GM18508 (cell line): ENCODE measurements around the gene PTPN21.
"Not testable (repeated sequence)": the region's sequence is repeated elsewhere in the genome, so short reads cannot be mapped to it uniquely, and the experiment has no call there.

Experiments used
- ATAC-seq: cut with Tn5 transposase; IDR thresholded peaks from one replicate; pipeline ENCODE4 v1.9.1; 2021; ENCODE audit warnings: moderate number of reproducible peaks; ENCODE audit not compliant: insufficient read depth, unreplicated experiment

PTPN21 gene

DNA sequence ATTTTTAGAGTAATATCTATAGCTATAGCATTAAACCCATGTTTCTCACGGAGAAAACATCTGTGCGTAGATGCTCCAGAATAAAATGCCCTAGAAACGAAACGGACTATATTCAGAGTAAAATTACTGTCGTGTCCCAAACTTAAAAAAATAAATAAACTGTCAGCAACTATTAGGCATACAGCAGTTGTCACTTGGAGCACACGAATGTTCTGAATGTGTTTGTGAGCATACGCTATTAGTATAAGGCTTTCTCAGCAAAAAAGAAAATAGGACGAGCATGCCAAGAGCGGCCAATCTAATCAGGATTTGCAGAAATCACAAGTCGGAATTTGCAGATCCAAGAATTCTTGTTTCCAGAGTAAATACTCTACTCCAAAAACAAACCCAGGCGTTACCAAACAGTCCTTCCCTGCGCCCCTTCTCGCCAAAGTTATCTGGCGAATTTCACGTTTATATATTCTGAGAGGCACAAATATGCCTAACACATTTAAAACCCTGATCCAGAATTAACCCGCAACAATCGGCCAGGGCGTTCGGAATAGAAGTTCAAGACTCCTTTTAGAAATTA is 836 bp downstream of the PTPN21 start:
- ATAC-seq = no peak

DNA sequence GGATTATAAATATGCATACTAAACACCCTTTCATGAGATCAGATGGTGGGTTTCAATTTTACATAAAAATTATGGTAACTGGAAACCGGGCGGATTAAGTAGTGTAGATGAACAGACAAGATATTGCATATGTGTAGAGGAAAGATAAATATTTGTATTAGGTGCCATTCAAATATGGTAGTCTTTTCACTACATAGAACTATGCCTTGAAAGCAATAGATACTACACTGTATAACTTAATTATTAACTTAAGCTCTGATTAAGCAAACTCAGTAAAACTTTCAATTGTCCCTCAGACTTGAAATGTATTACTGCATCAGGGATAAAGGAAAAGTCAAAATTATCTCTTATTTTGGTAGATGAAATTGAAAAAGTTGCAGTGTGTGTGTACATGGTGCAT is 1.9 kb downstream of the PTPN21 start:
- no peak for ATAC-seq

DNA sequence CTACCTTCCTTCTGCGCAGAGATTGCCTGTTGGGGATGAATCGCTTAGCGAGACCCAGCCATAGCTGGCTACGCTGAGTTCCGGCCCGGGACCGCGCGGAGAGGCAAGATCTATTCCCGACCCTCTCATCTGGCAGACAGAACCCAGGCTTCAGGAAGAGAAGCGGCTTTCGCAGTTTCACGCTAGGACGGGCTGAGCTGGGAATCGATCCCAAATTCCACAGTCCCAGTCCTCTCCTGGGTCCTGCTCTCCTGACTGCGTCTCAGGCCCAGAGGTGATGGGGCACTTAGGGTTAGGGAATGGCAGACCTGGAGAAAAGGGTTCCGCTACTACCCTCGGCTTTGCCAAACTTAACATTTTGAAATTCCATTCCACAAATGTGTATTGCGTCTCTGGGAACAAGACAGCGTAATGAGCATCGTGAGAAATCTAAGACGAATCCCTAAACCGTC is 2.8 kb downstream of the PTPN21 start:
- no peak for ATAC-seq

DNA sequence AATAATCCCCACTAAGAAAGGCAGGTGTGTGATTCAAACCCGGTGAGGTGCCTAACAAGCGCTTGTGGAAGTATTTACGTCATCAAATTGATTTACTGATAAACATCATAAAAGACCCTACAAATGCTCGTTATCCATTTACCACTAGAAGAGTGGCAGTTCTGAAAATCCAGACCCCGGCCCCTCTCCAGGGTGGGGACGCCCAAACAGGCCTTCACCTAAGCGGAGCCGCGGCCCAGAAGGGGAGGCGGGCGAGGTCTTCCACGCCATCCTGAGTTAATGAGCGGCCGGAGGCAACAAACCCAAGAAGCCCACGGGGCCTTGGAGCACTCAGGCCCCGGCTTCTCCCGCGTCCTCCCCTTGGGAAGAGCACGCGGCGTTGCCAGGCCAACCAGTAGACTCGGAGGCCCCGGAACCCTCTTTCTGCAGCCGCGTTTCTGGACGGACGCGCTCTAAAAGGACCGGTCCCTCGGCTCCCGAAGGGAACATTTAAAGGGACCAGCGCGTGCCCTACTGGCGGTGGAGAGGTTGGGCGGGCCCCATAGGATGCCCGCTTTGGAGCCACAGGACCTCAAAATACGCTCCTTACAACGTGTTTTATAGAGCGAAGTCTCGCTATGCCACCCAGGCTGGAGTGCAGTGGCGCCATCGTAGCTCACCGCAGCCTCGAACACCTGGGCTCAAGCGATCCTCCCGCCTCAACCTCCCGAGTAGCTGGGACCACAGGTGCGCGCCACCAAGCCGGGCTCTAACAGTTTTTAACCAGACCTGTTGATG is 3.5 kb downstream of the PTPN21 start:
- peak; percentile 48 for ATAC-seq

DNA sequence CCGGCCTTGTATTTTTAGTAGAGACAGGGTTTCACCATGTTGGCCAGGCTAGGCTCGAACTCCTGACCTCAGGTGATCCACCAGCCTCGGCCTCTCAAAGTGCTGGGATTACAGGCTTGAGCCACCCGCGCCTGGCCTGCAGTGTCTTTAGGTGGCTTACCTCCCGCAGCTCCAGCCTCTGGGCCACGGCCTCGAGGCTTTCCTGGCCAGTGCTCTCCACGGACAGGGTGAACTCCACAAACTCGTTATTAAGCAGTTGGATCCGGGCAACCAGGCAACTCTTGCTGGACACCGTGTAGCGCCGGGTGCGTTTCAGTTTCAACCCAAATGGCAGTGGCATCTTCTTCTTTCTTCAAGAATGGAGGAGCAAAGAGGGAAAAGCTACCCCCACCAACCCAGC is 4.7 kb downstream of the PTPN21 start:
- ATAC-seq = no peak

DNA sequence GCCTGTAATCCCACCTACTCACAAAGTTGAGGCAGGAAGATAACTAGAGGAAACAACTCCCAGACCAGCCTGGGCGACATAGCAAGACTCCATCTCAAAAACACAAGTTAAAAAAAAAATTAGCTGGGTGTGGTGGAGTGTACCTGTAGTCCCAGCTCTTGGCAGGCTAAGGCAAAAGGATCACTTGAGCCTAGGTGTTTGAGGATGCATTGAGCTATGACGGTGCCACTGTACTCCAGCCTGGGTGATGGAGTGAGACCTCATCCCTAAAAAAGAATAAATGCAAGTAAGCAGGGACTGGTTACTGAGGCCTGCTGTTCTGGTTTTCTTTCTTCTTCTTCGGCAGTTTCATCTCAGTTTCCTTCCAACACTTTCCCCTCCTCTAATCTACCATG is 7.4 kb downstream of the PTPN21 start:
- ATAC-seq = no peak

DNA sequence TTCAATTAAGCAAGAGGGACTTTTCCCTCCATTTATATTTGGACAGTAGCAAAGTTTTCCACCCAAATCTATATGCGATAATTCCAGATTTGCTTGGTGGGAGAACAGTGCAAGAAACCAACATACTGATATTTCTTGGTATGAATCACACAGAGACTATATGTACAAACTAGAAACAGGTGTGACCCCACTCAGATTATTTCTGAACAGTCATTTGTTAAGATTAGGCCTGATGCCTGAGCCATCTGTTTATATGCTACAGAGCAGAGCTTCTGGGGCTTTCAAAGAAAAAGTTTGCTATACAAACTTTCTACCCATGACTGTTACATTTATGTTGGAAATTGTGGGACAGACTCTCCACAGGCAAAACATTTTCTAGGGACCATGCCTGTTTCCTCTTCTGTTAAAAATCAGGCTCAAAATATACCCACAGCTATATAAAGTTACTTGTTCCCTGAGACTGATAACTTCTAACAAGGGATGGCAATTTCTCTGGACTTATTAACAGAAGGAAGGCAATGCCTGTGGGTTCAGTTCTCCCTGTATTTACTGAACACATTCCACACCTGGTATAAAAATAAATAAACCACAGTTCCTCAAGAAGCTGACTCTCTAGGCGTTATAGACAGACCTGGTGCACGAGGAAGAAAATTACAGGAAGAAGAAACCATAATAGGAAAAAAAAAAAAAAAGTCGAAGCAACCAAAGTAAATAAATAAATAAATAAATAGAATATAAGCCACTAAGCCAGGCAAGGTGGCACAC is 8.0 kb downstream of the PTPN21 start:
- no peak for ATAC-seq

DNA sequence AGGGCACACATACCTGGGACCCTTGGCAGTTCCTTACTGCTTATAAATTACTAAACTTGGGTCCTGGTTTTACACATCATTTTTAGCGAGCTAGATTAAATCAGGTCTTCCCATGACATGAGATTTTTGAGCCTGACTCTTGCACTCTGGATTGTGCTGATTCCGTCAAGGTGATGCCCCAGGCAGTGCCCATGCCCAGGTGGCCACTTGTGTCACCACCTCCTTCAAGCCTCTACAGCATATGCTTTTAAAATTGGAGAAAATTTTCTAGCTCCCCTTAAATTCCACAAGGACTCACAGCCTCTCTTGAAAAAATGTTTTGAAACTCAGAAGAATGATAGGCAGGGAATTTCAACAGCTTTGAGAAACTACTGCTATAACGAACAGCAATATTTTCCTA is 9.6 kb downstream of the PTPN21 start:
- ATAC-seq = no peak

DNA sequence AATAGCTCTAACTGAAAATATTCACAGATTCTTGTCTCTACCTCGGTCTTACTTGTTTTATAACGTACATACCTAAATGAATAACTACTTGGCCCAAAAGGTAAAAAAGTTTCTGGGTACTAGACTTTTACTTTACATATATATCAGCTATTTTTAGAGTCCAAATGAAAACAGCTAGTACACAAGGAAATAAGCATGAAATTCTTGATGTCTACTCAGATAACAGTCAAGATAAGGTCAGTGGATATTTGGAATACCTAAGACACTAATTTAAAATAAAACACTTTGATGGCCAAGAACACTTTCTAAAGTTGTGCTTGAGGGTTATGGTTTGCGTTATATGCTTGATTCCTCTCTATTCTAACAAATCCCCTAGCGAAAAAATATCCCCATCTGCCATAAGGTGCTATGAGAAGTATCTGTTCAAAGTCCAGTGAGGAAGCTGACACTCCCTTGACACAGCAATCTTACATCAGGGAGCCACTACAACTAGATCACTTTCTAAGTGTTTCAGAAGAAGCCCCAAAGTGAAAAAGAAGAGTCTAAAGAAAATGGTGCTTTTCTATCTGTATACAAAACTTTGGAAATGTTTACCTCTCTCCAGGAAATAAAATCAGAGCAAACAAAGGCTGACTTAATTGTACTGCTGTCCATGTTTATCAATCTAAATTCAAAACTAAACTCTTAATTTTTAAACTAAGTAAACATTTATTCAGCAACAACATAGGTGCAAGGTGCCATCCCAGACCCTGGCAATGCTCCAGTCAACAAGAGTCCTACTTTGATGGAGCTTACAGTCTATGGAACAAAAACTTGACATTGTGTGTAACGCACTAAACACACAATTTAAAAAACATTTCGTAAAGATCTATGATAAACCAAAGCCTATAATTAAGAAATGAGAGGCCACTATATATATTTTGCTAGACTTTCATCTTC is 11.7 kb downstream of the PTPN21 start:
- no peak for ATAC-seq

DNA sequence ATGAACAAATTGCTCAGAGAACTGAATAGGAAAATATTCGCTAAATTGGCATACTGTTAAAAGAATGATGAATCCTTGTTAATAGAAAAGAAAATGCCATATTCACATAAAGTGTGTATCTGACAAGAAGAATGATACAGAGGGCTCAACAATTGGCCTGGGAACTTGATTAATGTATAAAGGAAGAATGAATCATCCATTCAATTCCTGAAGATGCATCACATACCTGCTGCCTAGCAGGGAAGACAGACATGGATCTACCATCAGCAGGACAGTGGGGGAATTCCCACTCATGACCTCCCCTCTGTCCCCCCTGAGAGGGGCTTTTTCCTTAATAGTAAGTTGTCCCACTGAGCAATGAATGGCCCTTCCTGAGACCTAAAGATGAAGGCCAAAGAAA is 13.5 kb downstream of the PTPN21 start:
- ATAC-seq = no peak

DNA sequence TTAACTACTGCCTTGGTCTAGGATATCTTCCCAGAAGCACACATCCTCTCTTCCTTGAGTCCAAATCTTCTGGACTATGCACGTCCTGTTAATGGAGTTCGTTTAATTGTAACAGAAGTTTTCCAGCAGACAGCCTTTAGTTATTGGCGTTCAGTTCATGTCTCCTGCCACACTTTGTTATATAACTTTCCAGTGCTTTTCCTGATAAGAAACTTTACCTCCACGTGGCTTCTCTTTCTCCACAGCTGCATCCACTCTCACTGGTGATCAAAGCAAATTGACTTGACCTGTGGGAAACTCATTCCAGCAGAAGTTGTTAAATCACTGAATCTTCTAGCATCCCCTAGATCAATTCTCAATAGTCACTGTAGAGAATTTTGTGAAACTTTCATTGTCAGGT is 19.0 kb downstream of the PTPN21 start:
- no peak for ATAC-seq

DNA sequence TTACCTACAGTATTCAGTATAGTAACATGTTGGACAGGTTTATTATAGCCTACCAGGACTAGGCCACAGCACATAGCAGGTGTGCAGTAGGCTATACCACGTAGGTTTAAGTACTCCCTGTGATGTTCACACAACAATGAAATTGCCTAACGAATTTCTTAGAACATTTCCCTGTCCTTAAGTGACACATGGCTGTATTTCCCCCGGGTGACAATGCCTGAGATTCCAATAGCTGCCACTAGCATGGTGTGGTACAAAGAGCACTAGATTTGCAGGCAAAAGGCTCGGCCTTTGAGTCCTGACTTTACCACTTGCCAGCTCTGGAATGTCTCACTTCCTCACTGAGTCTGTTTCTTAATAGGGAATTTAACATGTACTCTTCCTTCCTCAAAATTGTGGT is 19.7 kb downstream of the PTPN21 start:
- no peak for ATAC-seq

DNA sequence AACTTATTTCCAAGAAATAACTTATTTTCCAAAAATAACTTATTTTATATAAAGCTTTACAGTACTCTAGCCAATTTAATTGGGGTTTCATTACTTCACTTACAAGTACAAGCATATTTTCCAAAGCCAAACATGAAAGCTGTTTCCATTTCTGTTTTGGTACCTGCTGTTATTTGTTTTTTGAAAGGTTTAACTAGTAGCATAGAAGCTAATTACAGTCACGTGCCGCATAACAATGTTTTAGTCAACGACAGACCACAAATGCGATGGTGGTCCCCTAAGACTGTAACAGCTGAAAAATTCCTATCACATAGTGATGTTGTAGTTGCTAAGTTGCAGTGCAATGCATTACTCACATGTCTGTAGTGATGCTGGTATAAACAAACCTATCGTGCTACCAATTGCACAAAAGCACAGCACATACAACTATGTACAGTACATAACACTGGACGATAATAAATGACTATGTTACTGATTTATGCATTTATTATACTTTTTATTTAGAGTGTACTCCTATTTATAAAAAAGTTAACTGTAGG is 21.7 kb downstream of the PTPN21 start:
- no peak for ATAC-seq

DNA sequence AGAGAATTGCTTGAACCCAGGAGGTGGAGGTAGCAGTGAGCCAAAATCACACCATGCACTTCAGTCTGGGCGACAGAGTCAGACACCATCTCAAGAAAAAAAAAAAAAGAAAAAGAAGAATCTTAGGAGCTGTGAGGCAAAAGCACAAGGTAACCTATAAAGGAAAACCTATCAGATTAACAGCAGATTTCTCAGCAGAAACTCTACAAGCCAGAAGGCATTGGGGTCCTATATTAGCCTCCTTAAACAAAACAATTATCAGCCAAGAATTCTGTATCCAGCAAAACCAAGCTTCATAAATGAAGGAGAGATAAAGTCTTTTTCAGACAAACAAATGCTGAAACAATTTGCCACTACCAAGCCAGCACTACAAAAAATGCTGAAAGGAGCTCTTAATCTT is 24.9 kb downstream of the PTPN21 start:
- ATAC-seq = not testable (repeated sequence)

DNA sequence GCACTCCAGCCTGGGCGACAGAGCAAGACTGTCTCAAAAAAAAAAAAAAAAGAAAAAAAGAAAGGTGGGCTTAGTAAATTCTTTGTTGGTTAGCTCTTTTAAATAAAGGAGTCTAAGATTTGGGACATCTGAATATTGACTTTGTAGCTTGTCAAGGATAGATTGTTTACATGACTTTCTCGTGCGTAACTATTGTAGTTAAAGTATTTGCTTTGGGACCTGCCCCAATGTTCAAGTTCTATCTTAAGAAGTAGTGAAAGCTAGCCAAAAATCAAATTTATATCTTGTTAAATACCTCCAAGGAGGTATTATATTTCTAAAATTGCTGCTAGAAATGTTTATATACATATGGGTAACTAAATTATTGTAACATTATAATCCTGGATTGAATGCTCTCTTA is 32.4 kb downstream of the PTPN21 start:
- no peak for ATAC-seq

DNA sequence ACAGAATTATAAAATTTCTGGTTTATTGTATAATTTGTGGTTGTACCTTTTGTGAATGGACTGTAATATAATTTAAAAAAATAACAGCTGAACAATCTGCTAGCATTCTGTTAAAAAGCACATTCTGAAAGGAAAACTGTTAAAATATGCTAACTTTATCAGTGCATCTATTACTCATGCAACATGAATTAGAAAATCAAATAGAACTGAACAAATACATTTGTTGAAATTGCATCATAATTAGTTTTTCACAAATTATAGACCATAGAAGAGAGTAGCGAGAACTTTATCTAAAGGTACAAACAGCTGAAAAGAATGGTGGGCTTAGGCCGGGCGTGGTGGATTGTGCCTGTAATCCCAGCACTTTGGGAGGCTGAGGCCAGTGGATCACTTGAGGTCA is 33.0 kb downstream of the PTPN21 start:
- no peak for ATAC-seq

DNA sequence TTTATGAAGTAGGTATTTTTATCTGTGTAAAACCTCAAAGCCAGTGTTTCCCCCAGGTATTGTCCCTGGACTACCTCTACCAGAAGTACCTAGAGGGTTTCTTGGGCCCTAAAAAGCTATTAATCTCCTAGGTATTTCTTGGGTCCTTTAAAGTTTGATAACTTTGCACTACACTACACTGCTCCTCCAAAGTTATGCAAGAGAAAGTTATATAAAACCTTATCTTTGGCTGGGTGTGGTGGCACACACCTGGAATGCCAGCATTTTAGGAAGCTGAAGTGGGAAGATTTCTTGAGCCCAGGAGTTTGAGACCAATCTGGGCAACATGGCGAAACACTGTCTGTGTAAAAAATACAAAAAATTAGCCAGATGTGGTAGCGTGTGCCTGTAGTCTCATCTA is 34.9 kb downstream of the PTPN21 start:
- ATAC-seq = no peak

DNA sequence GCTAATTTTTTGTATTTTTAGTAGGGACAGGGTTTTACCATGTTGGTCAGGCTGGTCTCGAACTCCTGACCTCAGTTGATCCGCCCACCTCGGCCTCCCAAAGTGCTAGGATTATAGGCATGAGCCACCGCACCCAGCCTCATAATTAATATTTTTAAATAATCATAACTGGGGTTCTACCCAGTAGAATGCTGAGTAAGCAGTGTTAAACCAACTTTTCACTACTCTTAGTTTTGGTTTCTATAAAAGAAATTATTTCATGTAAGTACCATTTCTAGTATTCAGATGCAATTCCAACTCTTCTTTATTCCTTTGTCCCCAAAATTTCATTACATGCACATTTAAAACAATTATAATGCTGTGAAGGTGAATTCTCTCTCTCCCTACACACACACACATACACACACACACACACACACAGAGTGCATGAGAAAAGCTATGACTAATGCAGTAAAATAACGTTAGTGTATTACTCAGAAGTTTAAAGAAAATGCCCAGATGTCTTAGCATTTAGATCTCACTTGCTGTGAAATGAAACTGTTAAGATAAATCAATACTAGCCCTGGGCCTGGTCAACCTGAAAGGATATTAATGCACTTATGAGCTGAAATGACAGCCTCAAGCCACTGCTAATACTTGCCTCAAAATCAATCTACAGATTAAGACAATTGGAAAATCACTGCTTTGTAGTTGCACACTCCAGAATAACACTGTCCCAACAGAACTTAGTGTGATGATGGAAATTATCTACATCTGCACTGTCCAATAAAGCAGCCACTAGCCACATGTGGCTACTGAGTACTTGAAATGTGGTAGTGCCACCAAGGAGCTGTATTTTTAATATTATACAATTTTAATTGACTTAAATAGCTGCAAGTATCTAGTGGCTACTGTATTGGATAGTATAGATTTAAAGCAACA is 36.0 kb downstream of the PTPN21 start:
- ATAC-seq = no peak

DNA sequence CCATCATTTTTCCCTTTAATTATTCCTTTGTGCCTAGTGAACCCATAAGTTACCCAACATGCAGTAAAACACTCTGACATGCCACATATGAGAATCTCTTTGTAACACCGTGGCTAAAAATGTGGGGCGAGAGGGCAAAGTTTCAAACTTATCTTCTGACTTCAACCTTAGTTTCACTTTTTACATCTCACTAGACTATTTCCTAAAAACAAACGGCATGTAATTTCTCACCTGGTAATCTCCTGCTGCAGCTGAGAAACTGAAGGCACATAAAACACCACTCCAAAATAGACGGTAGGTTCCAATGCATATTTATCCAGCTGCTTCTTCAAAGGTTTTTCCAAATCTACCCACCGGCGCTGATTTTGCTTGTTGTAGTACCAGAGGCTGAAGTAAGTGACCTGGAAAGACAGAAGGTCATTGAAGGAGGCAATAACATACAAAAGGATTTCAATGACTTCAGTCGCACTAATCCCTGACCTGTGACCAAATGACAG is 37.9 kb downstream of the PTPN21 start:
- no peak for ATAC-seq
